H9 (cell line): ENCODE results near the gene HIGD2A. TPM values are rescaled to one million over a fixed set of nuclear protein-coding genes. Genes with fewer than 3 reads are reported as not detected.

Source experiments
- DNase-seq: peaks from one replicate; pipeline ENCODE4 v3.0.0-alpha.2; 2017
- H2AFZ ChIP-seq: one replicate; pipeline ENCODE4 v1.6.1; 2013; ENCODE audit warnings: mild to moderate bottlenecking, low read length, control low read depth, moderate library complexity
- H2AK5ac ChIP-seq: 2 replicates; pipeline ENCODE4 v1.6.1; 2013; ENCODE audit warnings: low read length, control low read depth, mixed read lengths; ENCODE audit not compliant: insufficient read length
- H2BK120ac ChIP-seq: one replicate; pipeline ENCODE4 v1.6.1; 2013; ENCODE audit warnings: low read depth, mild to moderate bottlenecking, low read length, control low read depth, inconsistent platforms; ENCODE audit not compliant: poor library complexity, severe bottlenecking
- H2BK12ac ChIP-seq: 2 replicates; pipeline ENCODE4 v1.6.1; 2013; ENCODE audit warnings: low read length, control low read depth, mixed read lengths, low read depth; ENCODE audit not compliant: insufficient read length
- H2BK15ac ChIP-seq: 2 replicates; pipeline ENCODE4 v1.6.1; 2013; ENCODE audit warnings: low read depth, low read length, control low read depth
- H2BK20ac ChIP-seq: one replicate; pipeline ENCODE4 v1.6.1; 2013; ENCODE audit warnings: low read depth, mild to moderate bottlenecking, low read length, control low read depth, inconsistent platforms; ENCODE audit not compliant: poor library complexity, severe bottlenecking
- H2BK5ac ChIP-seq: 2 replicates; pipeline ENCODE4 v1.6.1; 2013; ENCODE audit warnings: low read length, control low read depth, mixed read lengths; ENCODE audit not compliant: insufficient read length
- H3K14ac ChIP-seq: 2 replicates; pipeline ENCODE4 v1.6.1; 2013; ENCODE audit warnings: low read length, control low read depth; ENCODE audit not compliant: insufficient read depth
- H3K18ac ChIP-seq: 2 replicates; pipeline ENCODE4 v1.6.1; 2013; ENCODE audit warnings: low read depth, mild to moderate bottlenecking, mixed read lengths, low read length, control low read depth; ENCODE audit not compliant: insufficient read length
- H3K23ac ChIP-seq: 2 replicates; pipeline ENCODE4 v1.6.1; 2013; ENCODE audit warnings: low read length, control low read depth, mixed read lengths, low read depth; ENCODE audit not compliant: insufficient read length
- H3K23me2 ChIP-seq: 2 replicates; pipeline ENCODE4 v1.6.1; 2013; ENCODE audit warnings: low read depth, mild to moderate bottlenecking, mixed read lengths, low read length, control low read depth; ENCODE audit not compliant: insufficient read length, poor library complexity, severe bottlenecking
- H3K27ac ChIP-seq: 2 replicates; pipeline ENCODE4 v1.5.1; 2013; ENCODE audit warnings: low read length, control low read depth, mixed read lengths, low read depth; ENCODE audit not compliant: insufficient read length
- H3K27me3 ChIP-seq: 2 replicates; pipeline ENCODE4 v1.6.1; 2013; ENCODE audit warnings: low read length, control low read depth, inconsistent platforms; ENCODE audit not compliant: insufficient read depth
- H3K4ac ChIP-seq: 2 replicates; pipeline ENCODE4 v1.6.1; 2013; ENCODE audit warnings: low read depth, mild to moderate bottlenecking, control low read depth, inconsistent platforms, low read length, moderate library complexity
- H3K4me1 ChIP-seq: 2 replicates; pipeline ENCODE4 v1.6.1; 2013; ENCODE audit warnings: low read length, control low read depth, inconsistent platforms; ENCODE audit not compliant: insufficient read depth
- H3K4me2 ChIP-seq: 2 replicates; pipeline ENCODE4 v1.6.1; 2013; ENCODE audit warnings: low read length, control low read depth, mixed read lengths; ENCODE audit not compliant: insufficient read length, insufficient read depth
- H3K56ac ChIP-seq: 2 replicates; pipeline ENCODE4 v1.6.1; 2013; ENCODE audit warnings: low read depth, mild to moderate bottlenecking, mixed read lengths, low read length, control low read depth; ENCODE audit not compliant: insufficient read length
- H3K79me1 ChIP-seq: 2 replicates; pipeline ENCODE4 v1.6.1; 2013; ENCODE audit warnings: low read depth, mild to moderate bottlenecking, moderate library complexity, low read length, control low read depth, inconsistent platforms; ENCODE audit not compliant: insufficient read depth, poor library complexity, severe bottlenecking
- H3K79me2 ChIP-seq: 2 replicates; pipeline ENCODE4 v1.6.1; 2013; ENCODE audit warnings: low read length, control low read depth, inconsistent platforms; ENCODE audit not compliant: insufficient read depth
- H3K9ac ChIP-seq: 2 replicates; pipeline ENCODE4 v1.6.1; 2013; ENCODE audit warnings: low read length, control low read depth, mixed read lengths; ENCODE audit not compliant: insufficient read length; ENCODE audit errors: extremely low read depth
- H3K9me3 ChIP-seq: one replicate; pipeline ENCODE4 v1.6.1; 2013; ENCODE audit warnings: low read depth, low read length, inconsistent platforms; ENCODE audit not compliant: control insufficient read depth
- H3T11ph ChIP-seq: one replicate; pipeline ENCODE4 v1.6.1; 2013; ENCODE audit warnings: mild to moderate bottlenecking, low read length, control low read depth, inconsistent platforms
- H4K20me1 ChIP-seq: one replicate; pipeline ENCODE4 v1.6.1; 2013; ENCODE audit not compliant: control insufficient read depth, insufficient read length, insufficient read depth
- H4K5ac ChIP-seq: 2 replicates; pipeline ENCODE4 v1.6.1; 2013; ENCODE audit warnings: low read depth, mild to moderate bottlenecking, mixed read lengths, low read length, control low read depth; ENCODE audit not compliant: insufficient read length
- H4K8ac ChIP-seq: replicated peaks from 2 replicates; pipeline ENCODE4 v1.6.1; 2013; ENCODE audit warnings: low read length, control low read depth, mixed read lengths, low read depth; ENCODE audit not compliant: insufficient read length
- H4K91ac ChIP-seq: 2 replicates; pipeline ENCODE4 v1.6.1; 2013; ENCODE audit warnings: low read depth, mild to moderate bottlenecking, moderate library complexity, mixed read lengths, low read length, control low read depth; ENCODE audit not compliant: insufficient read length
- H3K27ac Mint-ChIP-seq, 3 experiments: 2 replicates in 2 of 3; 3 replicates in 1 of 3; pipeline ENCODE4 v1.8.0; 2020 to 2021; ENCODE audit warnings: mixed read lengths in 3 of 3, mild to moderate bottlenecking in 1 of 3, moderate library complexity in 1 of 3
- H3K27me3 Mint-ChIP-seq: 2 replicates; pipeline ENCODE4 v1.8.0; 2021; ENCODE audit warnings: low read depth, mild to moderate bottlenecking, moderate library complexity, mixed read lengths
- H3K36me3 Mint-ChIP-seq, 3 experiments: 2 replicates in 2 of 3; 3 replicates in 1 of 3; pipeline ENCODE4 v1.8.0; 2020 to 2021; ENCODE audit warnings: low read depth in 3 of 3, mixed read lengths in 3 of 3; ENCODE audit not compliant: insufficient read depth in 1 of 3
- H3K4me1 Mint-ChIP-seq, 2 experiments: 2 replicates each; pipeline ENCODE4 v1.8.0; 2020; ENCODE audit warnings: mixed read lengths in 2 of 2
- H3K4me3 Mint-ChIP-seq, 2 experiments: 2 replicates in 1 of 2; 3 replicates in 1 of 2; pipeline ENCODE4 v1.8.0; 2020 to 2021; ENCODE audit warnings: mild to moderate bottlenecking in 2 of 2, mixed read lengths in 2 of 2, moderate library complexity in 1 of 2
- H3K9me3 Mint-ChIP-seq, 2 experiments: 2 replicates in 1 of 2; 3 replicates in 1 of 2; pipeline ENCODE4 v1.8.0; 2020; ENCODE audit warnings: mild to moderate bottlenecking in 2 of 2, mixed read lengths in 2 of 2, moderate library complexity in 1 of 2
- WGBS: extraction: QIAGEN DNeasy Blood & Tissue Kit; methylation state at CpG from one replicate; pipeline ENCODE4 v1.1.7; 2013; ENCODE audit warnings: missing lambda C conversion rate, low lambda C conversion rate, mixed read lengths; ENCODE audit not compliant: insufficient read length; ENCODE audit errors: extremely low coverage; 5-methylcytosine and 5-hydroxymethylcytosine counted together
- total RNA-seq: library from RNA; stranded (reverse); gene quantifications from 2 replicates; pipeline ENCODE4 v1.2.1, GENCODE V29; 2021
- TF ChIP-seq, protein P1 (sequence below): fragments of 200-600 bp; sonication (generic); conservative IDR thresholded peaks from 3 replicates; pipeline ENCODE4 v1.8.0; 2021; ENCODE audit warnings: antibody characterized with exemption, mild to moderate bottlenecking

HIGD2A gene
- total RNA-seq, 1 experiment from 2014 or later, result 92.3 TPM

DNA sequence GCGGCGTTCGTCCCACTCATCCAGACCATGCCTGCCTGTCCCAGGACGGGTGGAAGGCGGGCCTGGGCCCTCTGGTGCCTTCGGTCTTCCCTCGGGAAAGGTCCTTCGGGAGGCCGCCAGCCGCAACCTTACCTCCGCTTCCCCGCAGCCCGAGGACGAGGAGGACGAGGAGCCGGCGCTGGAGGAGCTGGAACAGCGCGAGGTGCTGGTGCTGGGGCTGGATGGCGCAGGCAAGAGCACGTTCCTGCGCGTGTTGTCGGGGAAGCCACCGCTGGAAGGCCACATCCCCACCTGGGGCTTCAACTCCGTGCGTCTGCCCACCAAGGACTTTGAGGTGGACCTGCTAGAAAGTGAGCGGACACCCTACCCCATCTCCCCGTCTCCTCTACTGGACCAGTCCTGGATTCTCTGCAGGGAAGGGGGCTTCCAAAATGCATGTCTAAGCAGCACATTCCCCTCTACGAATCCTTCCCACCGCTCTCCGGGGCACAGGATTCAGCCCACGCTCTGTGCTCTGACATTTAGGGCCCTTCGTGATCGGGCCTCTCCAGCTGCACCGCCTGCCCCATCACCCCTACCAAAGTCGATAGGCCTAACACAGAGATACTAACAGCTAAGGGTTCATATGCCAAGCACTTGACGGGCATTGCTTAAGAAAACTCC is 22.2 kb upstream of the HIGD2A start:
- Histone ChIP-seq H3K23me2 (peaks cover 20% of the 10 kb centered on the region), H3K18ac (no peak overlapping the region), H2BK12ac (no peak overlapping the region), H3T11ph (no peak overlapping the region), H4K8ac (no peak overlapping the region), H2BK15ac (peak overlapping the region; percentile 69; the same call in 1 of the 2 replicates), H3K79me2 (no peaks in the 10 kb centered on the region), H2AK5ac (no peak overlapping the region), H3K56ac (no peak overlapping the region), H4K5ac (no peak overlapping the region), H3K79me1 (no peaks in the 10 kb centered on the region), H3K4me2 (peak overlapping the region; percentile 79), H3K4me1 (no peaks in the 10 kb centered on the region), H2BK5ac (no peak overlapping the region), H3K9ac (peak overlapping the region; percentile 56), H4K91ac (no peak overlapping the region), H3K9me3 (no peaks in the 10 kb centered on the region), H2BK120ac (no peak overlapping the region), H3K14ac (peak overlapping the region; percentile 73), H3K27ac (no peak overlapping the region), H2AFZ (no peak overlapping the region), H4K20me1 (no peaks in the 10 kb centered on the region), H3K4ac (no peak overlapping the region), H3K23ac (no peak overlapping the region), H3K27me3 (peaks cover 11% of the 10 kb centered on the region; the same call in 1 of the 2 replicates), H2BK20ac (no peak overlapping the region)
- WGBS, result no CpG with 5 or more reads among the region's 38 CpGs
- DNase-seq, result peak; percentile 59
- no peak overlapping the region for H3K27ac Mint-ChIP-seq
- no peaks in the 10 kb centered on the region for H3K9me3 Mint-ChIP-seq
- TF ChIP-seq, protein P1, sequence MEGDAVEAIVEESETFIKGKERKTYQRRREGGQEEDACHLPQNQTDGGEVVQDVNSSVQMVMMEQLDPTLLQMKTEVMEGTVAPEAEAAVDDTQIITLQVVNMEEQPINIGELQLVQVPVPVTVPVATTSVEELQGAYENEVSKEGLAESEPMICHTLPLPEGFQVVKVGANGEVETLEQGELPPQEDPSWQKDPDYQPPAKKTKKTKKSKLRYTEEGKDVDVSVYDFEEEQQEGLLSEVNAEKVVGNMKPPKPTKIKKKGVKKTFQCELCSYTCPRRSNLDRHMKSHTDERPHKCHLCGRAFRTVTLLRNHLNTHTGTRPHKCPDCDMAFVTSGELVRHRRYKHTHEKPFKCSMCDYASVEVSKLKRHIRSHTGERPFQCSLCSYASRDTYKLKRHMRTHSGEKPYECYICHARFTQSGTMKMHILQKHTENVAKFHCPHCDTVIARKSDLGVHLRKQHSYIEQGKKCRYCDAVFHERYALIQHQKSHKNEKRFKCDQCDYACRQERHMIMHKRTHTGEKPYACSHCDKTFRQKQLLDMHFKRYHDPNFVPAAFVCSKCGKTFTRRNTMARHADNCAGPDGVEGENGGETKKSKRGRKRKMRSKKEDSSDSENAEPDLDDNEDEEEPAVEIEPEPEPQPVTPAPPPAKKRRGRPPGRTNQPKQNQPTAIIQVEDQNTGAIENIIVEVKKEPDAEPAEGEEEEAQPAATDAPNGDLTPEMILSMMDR, result no peak
- H3K27me3 Mint-ChIP-seq, result peaks cover 55% of the 10 kb centered on the region
- H3K4me1 Mint-ChIP-seq, result peaks cover 10 to 12% of the 10 kb centered on the region in 2 experiments
- H3K36me3 Mint-ChIP-seq, result peaks cover 9 to 23% (median 12%) of the 10 kb centered on the region in 3 experiments
- H3K4me3 Mint-ChIP-seq, result peak overlapping the region; percentile 64 to 82
